Measurements from ENCODE around the gene UBTD1.

GRCh38 chr10:97465982-97466381 is 32.7 kb upstream of the UBTD1 start:
- TF ChIP-seq, protein P1, sequence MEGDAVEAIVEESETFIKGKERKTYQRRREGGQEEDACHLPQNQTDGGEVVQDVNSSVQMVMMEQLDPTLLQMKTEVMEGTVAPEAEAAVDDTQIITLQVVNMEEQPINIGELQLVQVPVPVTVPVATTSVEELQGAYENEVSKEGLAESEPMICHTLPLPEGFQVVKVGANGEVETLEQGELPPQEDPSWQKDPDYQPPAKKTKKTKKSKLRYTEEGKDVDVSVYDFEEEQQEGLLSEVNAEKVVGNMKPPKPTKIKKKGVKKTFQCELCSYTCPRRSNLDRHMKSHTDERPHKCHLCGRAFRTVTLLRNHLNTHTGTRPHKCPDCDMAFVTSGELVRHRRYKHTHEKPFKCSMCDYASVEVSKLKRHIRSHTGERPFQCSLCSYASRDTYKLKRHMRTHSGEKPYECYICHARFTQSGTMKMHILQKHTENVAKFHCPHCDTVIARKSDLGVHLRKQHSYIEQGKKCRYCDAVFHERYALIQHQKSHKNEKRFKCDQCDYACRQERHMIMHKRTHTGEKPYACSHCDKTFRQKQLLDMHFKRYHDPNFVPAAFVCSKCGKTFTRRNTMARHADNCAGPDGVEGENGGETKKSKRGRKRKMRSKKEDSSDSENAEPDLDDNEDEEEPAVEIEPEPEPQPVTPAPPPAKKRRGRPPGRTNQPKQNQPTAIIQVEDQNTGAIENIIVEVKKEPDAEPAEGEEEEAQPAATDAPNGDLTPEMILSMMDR (IDR thresholded peaks at IDR 0.05 in 4 of 5, conservative IDR thresholded peaks at IDR 0.05 in 1 of 5), result no peak
- no peak for TF ChIP-seq POLR2A (IDR thresholded peaks at IDR 0.05)

All from gastrocnemius medialis (tissue), 4 donors.